Large intestine (tissue), 3 donors: ENCODE measurements around the gene BMP10. TPM values are rescaled to one million over a fixed set of nuclear protein-coding genes. Genes with fewer than 3 reads are reported as not detected.

Experiments used
- DNase-seq, 2 donors: peaks; one replicate each; pipeline versions ENCODE4 v3.0.0 to v3.0.0-alpha.2; 2013
- H3K27ac ChIP-seq: one replicate; pipeline ENCODE4 v1.5.1; 2013; ENCODE audit warnings: low read length
- H3K27me3 ChIP-seq: 2 replicates; pipeline ENCODE4 v1.6.1; 2013; ENCODE audit warnings: low read length; ENCODE audit not compliant: control insufficient read depth, insufficient read depth
- H3K36me3 ChIP-seq: 2 replicates; pipeline ENCODE4 v1.6.1; 2013; ENCODE audit warnings: low read length; ENCODE audit not compliant: control insufficient read depth, insufficient read depth
- H3K4me1 ChIP-seq: one replicate; pipeline ENCODE4 v1.6.1; 2013; ENCODE audit warnings: low read length; ENCODE audit not compliant: control insufficient read depth, insufficient read depth
- H3K4me3 ChIP-seq: one replicate; pipeline ENCODE4 v1.5.1; 2013; ENCODE audit warnings: low read length
- H3K9me3 ChIP-seq: one replicate; pipeline ENCODE4 v1.6.1; 2013; ENCODE audit warnings: mild to moderate bottlenecking, low read depth, low read length, moderate library complexity; ENCODE audit not compliant: control insufficient read depth
- WGBS: methylation state at CpG from one replicate; pipeline ENCODE4 v1.1.5; 2013; ENCODE audit warnings: low lambda C conversion rate; ENCODE audit not compliant: insufficient coverage; 5-methylcytosine and 5-hydroxymethylcytosine counted together
- polyA plus RNA-seq: library from polyadenylated mRNA; unstranded; fragments of 120-200 nt; gene quantifications from one replicate; pipeline ENCODE4 v1.2.1, GENCODE V29; 2013

Gene BMP10
- polyA plus RNA-seq, 1 donor, result not detected

- H3K27me3 ChIP-seq, result peaks cover 9% of the 10 kb centered on the region
- H3K27ac ChIP-seq, result no peak overlapping the region
- H3K4me3 ChIP-seq, result no peak overlapping the region
- DNase-seq, result no peak
- no peaks in the 10 kb centered on the region for H3K9me3 ChIP-seq
- H3K4me1 ChIP-seq, result no peaks in the 10 kb centered on the region
- no CpG with 5 or more reads among the region's 3 CpGs for WGBS
- no peaks in the 10 kb centered on the region for H3K36me3 ChIP-seq
These were observed 6.0 kb upstream of the BMP10 start for GRCh38 chr2:68877079-68877772.

- no CpG with 5 or more reads among the region's 2 CpGs for WGBS
- Histone ChIP-seq H3K27ac (no peak overlapping the region), H3K4me3 (no peak overlapping the region), H3K9me3 (no peaks in the 10 kb centered on the region), H3K36me3 (no peaks in the 10 kb centered on the region), H3K27me3 (peaks cover 3% of the 10 kb centered on the region), H3K4me1 (no peaks in the 10 kb centered on the region)
- no peak for DNase-seq
These were observed 982 bp downstream of the BMP10 start for GRCh38 chr2:68870215-68870614.

- Histone ChIP-seq H3K4me3 (no peak overlapping the region), H3K36me3 (no peaks in the 10 kb centered on the region), H3K27me3 (peaks cover 10% of the 10 kb centered on the region), H3K27ac (no peak overlapping the region), H3K4me1 (no peaks in the 10 kb centered on the region), H3K9me3 (no peaks in the 10 kb centered on the region)
- no peak for DNase-seq
These were observed 6.1 kb downstream of the BMP10 start for GRCh38 chr2:68865108-68865507.

- WGBS, result 80% methylated on average over 1 of the region's 2 CpGs
- Histone ChIP-seq H3K27ac (no peak overlapping the region), H3K27me3 (peaks cover 9% of the 10 kb centered on the region)
These were observed 7.2 kb downstream of the BMP10 start for GRCh38 chr2:68863996-68864395.

GRCh38 chr2:68862889-68863288 is 8.3 kb downstream of the BMP10 start:
- no peaks in the 10 kb centered on the region for H3K36me3 ChIP-seq
- no peaks in the 10 kb centered on the region for H3K9me3 ChIP-seq
- no CpG with 5 or more reads among the region's 7 CpGs for WGBS

More at GRCh38 chr2:68863996-68864395, 7.2 kb downstream of the BMP10 start:
- no peaks in the 10 kb centered on the region for H3K4me1 ChIP-seq
- no peak overlapping the region for H3K4me3 ChIP-seq
- no peaks in the 10 kb centered on the region for H3K36me3 ChIP-seq
- DNase-seq, result no peak
- H3K9me3 ChIP-seq, result no peaks in the 10 kb centered on the region

GRCh38 chr2:68861330-68861729 is 9.9 kb downstream of the BMP10 start:
- no peak for DNase-seq
- no peak overlapping the region for H3K27ac ChIP-seq

More at GRCh38 chr2:68862889-68863288, 8.3 kb downstream of the BMP10 start:
- DNase-seq, result no peak
- H3K4me1 ChIP-seq, result no peaks in the 10 kb centered on the region
- no peak overlapping the region for H3K4me3 ChIP-seq
- H3K27ac ChIP-seq, result no peak overlapping the region
- H3K27me3 ChIP-seq, result peaks cover 9% of the 10 kb centered on the region

GRCh38 chr2:68860111-68860510 is 11.1 kb downstream of the BMP10 start:
- H3K27me3 ChIP-seq, result peaks cover 13% of the 10 kb centered on the region
- 17% methylated on average over 1 of the region's 3 CpGs for WGBS
- no peak overlapping the region for H3K4me3 ChIP-seq
- no peaks in the 10 kb centered on the region for H3K4me1 ChIP-seq
- H3K36me3 ChIP-seq, result no peaks in the 10 kb centered on the region
- no peaks in the 10 kb centered on the region for H3K9me3 ChIP-seq
- no peak overlapping the region for H3K27ac ChIP-seq
- no peak for DNase-seq

More at GRCh38 chr2:68861330-68861729, 9.9 kb downstream of the BMP10 start:
- no peaks in the 10 kb centered on the region for H3K36me3 ChIP-seq
- H3K9me3 ChIP-seq, result no peaks in the 10 kb centered on the region
- H3K27me3 ChIP-seq, result peaks cover 11% of the 10 kb centered on the region
- H3K4me3 ChIP-seq, result no peak overlapping the region
- H3K4me1 ChIP-seq, result no peaks in the 10 kb centered on the region

- no peak for DNase-seq
- H3K36me3 ChIP-seq, result no peaks in the 10 kb centered on the region
- no peaks in the 10 kb centered on the region for H3K4me1 ChIP-seq
- no peak overlapping the region for H3K4me3 ChIP-seq
- H3K27me3 ChIP-seq, result peaks cover 12% of the 10 kb centered on the region
- H3K27ac ChIP-seq, result no peak overlapping the region
- H3K9me3 ChIP-seq, result no peaks in the 10 kb centered on the region
- WGBS, result 77% methylated on average over 3 of the region's 4 CpGs
These were observed 13.2 kb downstream of the BMP10 start for GRCh38 chr2:68857855-68858456.

- Histone ChIP-seq H3K27me3 (peaks cover 10% of the 10 kb centered on the region), H3K9me3 (no peaks in the 10 kb centered on the region), H3K36me3 (no peaks in the 10 kb centered on the region), H3K4me1 (no peaks in the 10 kb centered on the region), H3K27ac (no peak overlapping the region), H3K4me3 (no peak overlapping the region)
- no peak for DNase-seq
- WGBS, result no CpG with 5 or more reads among the region's 3 CpGs
These were observed 13.9 kb downstream of the BMP10 start for GRCh38 chr2:68857202-68857845.

- Histone ChIP-seq H3K4me1 (no peaks in the 10 kb centered on the region), H3K4me3 (no peak overlapping the region), H3K36me3 (no peaks in the 10 kb centered on the region), H3K9me3 (no peaks in the 10 kb centered on the region), H3K27me3 (peaks cover 10% of the 10 kb centered on the region), H3K27ac (no peak overlapping the region)
- no peak for DNase-seq
- no CpG with 5 or more reads among the region's 3 CpGs for WGBS
These were observed 15.6 kb downstream of the BMP10 start for GRCh38 chr2:68855550-68855949.
